Endothelial cell of umbilical vein (primary cell): ENCODE results near the gene C15orf62. TPM values are rescaled to one million over a fixed set of nuclear protein-coding genes. Genes with fewer than 3 reads are reported as not detected.

ENCODE experiments used
- BruUV-seq: library from RNA; stranded (reverse); fragments of 400-500 nt; replicated peaks from 2 replicates; lab custom pipeline; 2021; lab: Mats Ljungman, UMichigan
- CTCF ChIA-PET: fragments of 300-600, 350-600 bp; sonication (Branson Sonifier 250); formaldehyde crosslinking; loops from one replicate; lab custom pipeline; 2021; ENCODE audit warnings: antibody characterized with exemption, inconsistent platforms; lab: Charles Lee
- POLR2A ChIA-PET: fragments of 300-600, 350-600 bp; sonication (Branson Sonifier 250); formaldehyde crosslinking; loops from one replicate; lab custom pipeline; 2021; ENCODE audit warnings: antibody characterized with exemption, inconsistent platforms; lab: Charles Lee
- DNase-seq: peaks from one replicate; pipeline ENCODE4 v3.0.0-alpha.2; 2011; ENCODE audit warnings: low read depth, low spot score
- FAIRE-seq: peaks from 2 replicates; lab custom pipeline; 2011; peaks lifted over from hg19 to GRCh38; lab: Jason Lieb, UNC
- H2AFZ ChIP-seq: 2 replicates; pipeline ENCODE4 v1.6.0; 2012; ENCODE audit warnings: low read depth, low read length, control low read depth, inconsistent platforms
- H3K27ac ChIP-seq: 2 replicates; pipeline ENCODE4 v1.5.1; 2011; ENCODE audit warnings: low read depth, mild to moderate bottlenecking, control low read depth, low read length, moderate library complexity; ENCODE audit not compliant: insufficient read depth
- H3K27me3 ChIP-seq, 2 experiments: 2 replicates each; pipeline versions ENCODE4 v1.6.0 to v1.6.1; 2011; ENCODE audit warnings: low read length in 2 of 2, mixed read lengths in 1 of 2; ENCODE audit not compliant: control insufficient read depth in 2 of 2, insufficient read depth in 2 of 2
- H3K36me3 ChIP-seq, 2 experiments: 2 replicates in 1 of 2; 3 replicates in 1 of 2; pipeline ENCODE4 v1.5.1; 2011; ENCODE audit warnings: low read length in 2 of 2, mild to moderate bottlenecking in 1 of 2, moderate library complexity in 1 of 2; ENCODE audit not compliant: control insufficient read depth in 2 of 2, insufficient read depth in 2 of 2; ENCODE audit errors: extremely low read depth in 1 of 2
- H3K4me1 ChIP-seq: 3 replicates; pipeline ENCODE4 v1.5.1; 2011; ENCODE audit warnings: mild to moderate bottlenecking, low read length; ENCODE audit not compliant: control insufficient read depth, insufficient read depth; ENCODE audit errors: extremely low read depth
- H3K4me2 ChIP-seq: 2 replicates; pipeline ENCODE4 v1.6.1; 2011; ENCODE audit warnings: low read length, control low read depth, mixed read lengths; ENCODE audit not compliant: insufficient read depth
- H3K4me3 ChIP-seq, 3 experiments: fragments of 200-600 bp in 1 of 3; sonication (generic), shearing (Covaris generic) in 1 of 3; replicated peaks in 1 of 3; 2 replicates each; pipeline ENCODE4 v1.5.1; 2011 to 2016; ENCODE audit warnings: control low read depth in 3 of 3, low read length in 3 of 3, mild to moderate bottlenecking in 2 of 3, inconsistent platforms in 1 of 3, low read depth in 1 of 3, moderate library complexity in 1 of 3; ENCODE audit not compliant: insufficient read depth in 1 of 3
- H3K79me2 ChIP-seq: 2 replicates; pipeline ENCODE4 v1.6.0; 2012; ENCODE audit warnings: low read length, inconsistent platforms; ENCODE audit not compliant: control insufficient read depth, insufficient read depth
- H3K9ac ChIP-seq: replicated peaks from 2 replicates; pipeline ENCODE3; 2011; ENCODE audit warnings: low read length, control low read depth; ENCODE audit not compliant: insufficient read depth; ENCODE audit errors: extremely low read depth
- H3K9me1 ChIP-seq: replicated peaks from 3 replicates; pipeline ENCODE4 v1.6.0; 2011; ENCODE audit warnings: mild to moderate bottlenecking, low read length; ENCODE audit not compliant: control insufficient read depth, insufficient read depth; ENCODE audit errors: extremely low read depth
- H3K9me3 ChIP-seq: replicated peaks from 2 replicates; pipeline ENCODE4 v1.5.1; 2012; ENCODE audit warnings: low read length, inconsistent platforms; ENCODE audit not compliant: control insufficient read depth, insufficient read depth
- H4K20me1 ChIP-seq: replicated peaks from 2 replicates; pipeline ENCODE3; 2011; ENCODE audit warnings: mild to moderate bottlenecking, low read length; ENCODE audit not compliant: control insufficient read depth, insufficient read depth; ENCODE audit errors: extremely low read depth
- CTCF ChIP-seq, 2 donors: IDR thresholded peaks; 1 replicate in 1 of 2; 2 replicates in 1 of 2; pipeline ENCODE4 v1.5.1; 2011; ENCODE audit warnings: low read length in 2 of 2, mild to moderate bottlenecking in 2 of 2, moderate library complexity in 2 of 2, control low read depth in 1 of 2, inconsistent platforms in 1 of 2, low read depth in 1 of 2; ENCODE audit not compliant: insufficient read depth in 1 of 2; ENCODE audit errors: extremely low read depth in 1 of 2
- EZH2 ChIP-seq: IDR thresholded peaks from 2 replicates; pipeline ENCODE4 v1.6.1; 2012; ENCODE audit warnings: borderline replicate concordance, low read depth, mild to moderate bottlenecking, moderate library complexity, low read length, inconsistent platforms; ENCODE audit not compliant: severe bottlenecking
- FOS ChIP-seq: IDR thresholded peaks from 2 replicates; pipeline ENCODE4 v1.6.1; 2011; ENCODE audit warnings: mild to moderate bottlenecking, low read length, moderate library complexity, borderline replicate concordance; ENCODE audit not compliant: insufficient read depth
- GATA2 ChIP-seq: IDR thresholded peaks from 2 replicates; pipeline ENCODE4 v1.7.0; 2011; ENCODE audit warnings: low read depth, mild to moderate bottlenecking, moderate library complexity, mixed read lengths, low read length; ENCODE audit not compliant: insufficient read length, insufficient read depth
- JUN ChIP-seq: IDR thresholded peaks from 2 replicates; pipeline ENCODE4 v1.6.1; 2011; ENCODE audit warnings: borderline replicate concordance, low read depth; ENCODE audit not compliant: insufficient read length, insufficient read depth
- MAX ChIP-seq: IDR thresholded peaks from 2 replicates; pipeline ENCODE4 v1.6.1; 2011; ENCODE audit not compliant: insufficient read depth, insufficient read length
- MYC ChIP-seq: IDR thresholded peaks from one replicate; pipeline ENCODE4 v1.6.1; 2011; ENCODE audit warnings: mild to moderate bottlenecking, low read depth, low read length
- POLR2A ChIP-seq: IDR thresholded peaks from 2 replicates; pipeline ENCODE4 v1.6.1; 2012; ENCODE audit warnings: low read depth, mild to moderate bottlenecking, control low read depth, low read length
- POLR2AphosphoS5 ChIP-seq: IDR thresholded peaks from 2 replicates; pipeline ENCODE4 v1.6.1; 2012; ENCODE audit warnings: low read depth, mild to moderate bottlenecking, control low read depth, low read length, moderate library complexity; ENCODE audit not compliant: insufficient read depth
- dilution Hi-C: fragments of 300-500 bp; cut with MboI; formaldehyde crosslinking; loops from one replicate; pipeline ENCODE4 v1.15.0; 2019; ENCODE audit warnings: low sequenced_read_pairs; ENCODE audit not compliant: extremely low pct_ligation_motif_present
- intact Hi-C: fragments of 100-400 bp; cut with micrococcal nuclease; formaldehyde crosslinking; loops from one replicate; pipeline ENCODE4 v1.10.0; 2022
- polyA plus RNA-seq, 4 experiments: library from polyadenylated mRNA; depleted of rRNA in 3 of 4; stranded (reverse) in 3 of 4; unstranded in 1 of 4; fragments of >200 nt; gene quantifications; 2 replicates each; pipeline versions ENCODE4 v1.2.1 to v1.2.3, GENCODE V29; 2011 to 2012; ENCODE audit warnings: missing spikeins in 1 of 4
- total RNA-seq: library from RNA; stranded (reverse); gene quantifications from 2 replicates; pipeline ENCODE4 v1.2.3, GENCODE V29; 2021

The C15orf62 gene
- total and polyA plus RNA-seq, 2 donors (not counting 3 experiments of a cell fraction or from before 2014, with no cell fraction given): 0.12 to 0.38 TPM

GRCh38 chr15:40743921-40744814 lies 25.6 kb upstream of the C15orf62 start:
- Histone ChIP-seq H3K9ac (no peak overlapping the region), H3K9me3 (no peaks in the 10 kb centered on the region), H3K4me3 (no peak overlapping the region), H2AFZ (no peak overlapping the region), H3K9me1 (no peaks in the 10 kb centered on the region), H3K79me2 (no peaks in the 10 kb centered on the region), H3K36me3 (peaks cover 11 to 19% of the 10 kb centered on the region in 2 experiments), H4K20me1 (no peaks in the 10 kb centered on the region), H3K4me1 (no peaks in the 10 kb centered on the region), H3K27me3 (no peaks in the 10 kb centered on the region), H3K4me2 (no peak overlapping the region), H3K27ac (no peak overlapping the region)
- POLR2A ChIA-PET: interaction anchor here (0.5 kb wide), 1 partner anchor 414 kb away, joined by 7 read pairs; no protein-coding TSS in a partner anchor
- no peak for FAIRE-seq
- intact Hi-C loops (no loop called here), dilution Hi-C loops (no loop called here)
- no peak for DNase-seq
- no TSS peak for BruUV-seq
- TF ChIP-seq POLR2AphosphoS5: no peak
- TF ChIP-seq POLR2A: no peak
- no peak for TF ChIP-seq GATA2
- no peak for TF ChIP-seq MYC
- TF ChIP-seq JUN: no peak
- TF ChIP-seq MAX: no peak
- TF ChIP-seq FOS: no peak
- no peak for TF ChIP-seq CTCF (IDR thresholded peaks at IDR 0.05; ENCODE audit: extremely low read depth in 1 of 2, insufficient read depth in 1 of 2, low read depth in 1 of 2, low read length in 2 of 2)
- no peak for TF ChIP-seq EZH2
- CTCF ChIA-PET: interaction anchor here (0.6 to 1.4 kb wide), 8 partner anchors 13 to 154 kb away, joined by 3 to 5 read pairs (median 3); partner anchors contain the start of gene VPS18
